CD4-positive, alpha-beta T cell (primary cell): ENCODE data around the gene TTN. TPM values are rescaled to one million over a fixed set of nuclear protein-coding genes. Genes with fewer than 3 reads are reported as not detected.

Experiments used
- ATAC-seq: fragments of 200-7000 bp; cut with Tn5 transposase; one replicate; pipeline ENCODE4 v1.10.0; 2022; ENCODE audit warnings: mild to moderate bottlenecking; ENCODE audit not compliant: poor library complexity
- CTCF ChIA-PET: fragments of 350-600 bp; sonication (Branson Sonifier 250); formaldehyde crosslinking; loops from one replicate; lab custom pipeline; 2021; ENCODE audit warnings: antibody characterized with exemption, inconsistent platforms; lab: Charles Lee
- POLR2A ChIA-PET: fragments of 350-600 bp; sonication (Branson Sonifier 250); formaldehyde crosslinking; loops from one replicate; lab custom pipeline; 2021; ENCODE audit warnings: antibody characterized with exemption, inconsistent platforms; lab: Charles Lee
- DNase-seq, 14 experiments: peaks; one replicate each; pipeline ENCODE4 v3.0.0-alpha.2; 2013 to 2020; ENCODE audit warnings: mixed read lengths in 2 of 14
- H3K27ac ChIP-seq, 2 donors: one replicate each; pipeline versions ENCODE4 v1.5.1 to v1.7.0; 2013; ENCODE audit warnings: low read length in 2 of 2, low read depth in 1 of 2, mild to moderate bottlenecking in 1 of 2
- H3K27me3 ChIP-seq, 2 experiments: 1 replicate in 1 of 2; 2 replicates in 1 of 2; pipeline versions ENCODE4 v1.6.1 to v1.7.0; 2013; ENCODE audit warnings: low read length in 2 of 2, control low read depth in 1 of 2, mild to moderate bottlenecking in 1 of 2, moderate library complexity in 1 of 2; ENCODE audit not compliant: insufficient read depth in 2 of 2, control insufficient read depth in 1 of 2
- H3K36me3 ChIP-seq: one replicate; pipeline ENCODE4 v1.6.1; 2013; ENCODE audit warnings: low read length, control low read depth; ENCODE audit not compliant: insufficient read depth
- H3K4me1 ChIP-seq: one replicate; pipeline ENCODE4 v1.6.1; 2013; ENCODE audit warnings: low read length, control low read depth; ENCODE audit not compliant: insufficient read depth
- H3K4me3 ChIP-seq: one replicate; pipeline ENCODE4 v1.5.1; 2013; ENCODE audit warnings: mild to moderate bottlenecking, low read length, moderate library complexity
- H3K9me3 ChIP-seq, 2 experiments: 1 replicate in 1 of 2; 2 replicates in 1 of 2; pipeline versions ENCODE4 v1.6.1 to v1.7.0; 2013; ENCODE audit warnings: low read length in 2 of 2, mild to moderate bottlenecking in 2 of 2, control low read depth in 1 of 2, moderate library complexity in 1 of 2; ENCODE audit not compliant: control insufficient read depth in 1 of 2, insufficient read depth in 1 of 2
- H3K27ac Mint-ChIP-seq: one replicate; pipeline ENCODE4 v1.8.0; 2020; ENCODE audit warnings: mixed read lengths
- H3K27me3 Mint-ChIP-seq: one replicate; pipeline ENCODE4 v1.8.0; 2021; ENCODE audit warnings: mixed read lengths
- H3K36me3 Mint-ChIP-seq: one replicate; pipeline ENCODE4 v1.8.0; 2021; ENCODE audit warnings: low read depth, mixed read lengths
- H3K4me1 Mint-ChIP-seq: one replicate; pipeline ENCODE4 v1.8.0; 2021; ENCODE audit warnings: low read depth, mixed read lengths
- H3K4me3 Mint-ChIP-seq: one replicate; pipeline ENCODE4 v1.8.0; 2020; ENCODE audit warnings: mild to moderate bottlenecking, mixed read lengths
- H3K9me3 Mint-ChIP-seq: one replicate; pipeline ENCODE4 v1.8.0; 2020; ENCODE audit warnings: mixed read lengths
- CTCF ChIP-seq: fragments of 200-600 bp; IDR thresholded peaks from one replicate; pipeline ENCODE4 v1.8.0; 2022; ENCODE audit warnings: antibody characterized with exemption, mild to moderate bottlenecking
- intact Hi-C, 2 experiments: fragments of 100-400 bp; cut with DNase I in 1 of 2; cut with micrococcal nuclease in 1 of 2; formaldehyde crosslinking; loops; one replicate each; pipeline versions ENCODE4 v1.15.1 to v1.9.0; 2023 to 2025; cut with DNase I, micrococcal nuclease
- total RNA-seq, 174 experiments: library from RNA in 2 of 174; stranded (reverse) in 2 of 174; gene quantifications; one replicate each; pipeline ENCODE4 v1.2.3 and lab custom pipeline; 2021 to 2026

TTN gene
- total RNA-seq, 2 experiments from 2014 or later = 27.5 to 29.2 TPM

GRCh38 chr2:178834086-178834485 is 26.9 kb upstream of the TTN start:
- no peak for TF ChIP-seq CTCF
- DNase-seq (no peak), ATAC-seq (no peak)
- Histone ChIP-seq H3K27me3 (no peaks in the 10 kb centered on the region), H3K4me3 (no peak overlapping the region), H3K4me1 (peaks cover 3% of the 10 kb centered on the region), H3K27ac (no peak overlapping the region), H3K36me3 (no peaks in the 10 kb centered on the region), H3K9me3 (no peaks in the 10 kb centered on the region)
- no peaks in the 10 kb centered on the region for H3K9me3 Mint-ChIP-seq
- peaks cover 18% of the 10 kb centered on the region for H3K4me1 Mint-ChIP-seq
- no peaks in the 10 kb centered on the region for H3K27me3 Mint-ChIP-seq
- CTCF ChIA-PET = no interaction called here
- H3K27ac Mint-ChIP-seq = no peak overlapping the region
- POLR2A ChIA-PET = no interaction called here
- intact Hi-C loops = no loop called here
- no peak overlapping the region for H3K4me3 Mint-ChIP-seq
- peaks cover 50% of the 10 kb centered on the region for H3K36me3 Mint-ChIP-seq

GRCh38 chr2:178833382-178833781 is 26.2 kb upstream of the TTN start:
- Mint-ChIP-seq H3K4me1 (peaks cover 21% of the 10 kb centered on the region), H3K4me3 (no peak overlapping the region), H3K9me3 (no peaks in the 10 kb centered on the region), H3K27ac (no peak overlapping the region), H3K27me3 (no peaks in the 10 kb centered on the region), H3K36me3 (peaks cover 45% of the 10 kb centered on the region)
- POLR2A ChIA-PET = no interaction called here
- intact Hi-C loops = no loop called here
- DNase-seq (no peak), ATAC-seq (no peak)
- H3K27ac ChIP-seq = no peak overlapping the region
- CTCF ChIA-PET = no interaction called here
- peaks cover 3% of the 10 kb centered on the region for H3K4me1 ChIP-seq
- no peak for TF ChIP-seq CTCF
- H3K9me3 ChIP-seq = no peaks in the 10 kb centered on the region
- no peaks in the 10 kb centered on the region for H3K36me3 ChIP-seq
- no peak overlapping the region for H3K4me3 ChIP-seq
- no peaks in the 10 kb centered on the region for H3K27me3 ChIP-seq

GRCh38 chr2:178830451-178830850 is 23.2 kb upstream of the TTN start:
- ChIA-PET POLR2A (interaction anchor here (1.5 kb wide), 1 partner anchor 11 kb away, joined by 5 read pairs; no protein-coding TSS in a partner anchor), CTCF (no interaction called here)
- peak overlapping the region; percentile 6 for H3K27ac Mint-ChIP-seq
- no peaks in the 10 kb centered on the region for H3K27me3 ChIP-seq
- ATAC-seq (no peak), DNase-seq (no peak)
- peaks cover 55% of the 10 kb centered on the region for H3K36me3 Mint-ChIP-seq
- no peak overlapping the region for H3K4me3 ChIP-seq
- H3K4me3 Mint-ChIP-seq = no peak overlapping the region
- H3K9me3 Mint-ChIP-seq = peaks cover 6% of the 10 kb centered on the region
- H3K4me1 Mint-ChIP-seq = peaks cover 21% of the 10 kb centered on the region
- H3K36me3 ChIP-seq = no peaks in the 10 kb centered on the region
- H3K27ac ChIP-seq = no peak overlapping the region
- H3K27me3 Mint-ChIP-seq = no peaks in the 10 kb centered on the region
- TF ChIP-seq CTCF = no peak
- intact Hi-C loops = no loop called here
- H3K4me1 ChIP-seq = peaks cover 3% of the 10 kb centered on the region
- H3K9me3 ChIP-seq = no peaks in the 10 kb centered on the region
